ENCODE data around the gene ASCC3.
"Not testable (repeated sequence)": the region's sequence is repeated elsewhere in the genome, so short reads cannot be mapped to it uniquely, and the experiment has no call there.

ASCC3 gene

GRCh38 chr6:100801036-100801435, 80.1 kb downstream of the ASCC3 start:
- DNase-seq: no peak

- DNase-seq: no peak
Observed at GRCh38 chr6:100796049-100796823, 84.9 kb downstream of the ASCC3 start.

- DNase-seq: no peak
Observed at GRCh38 chr6:100790084-100790483, 91.0 kb downstream of the ASCC3 start.

- DNase-seq: no peak
Observed at GRCh38 chr6:100785982-100786381, 95.1 kb downstream of the ASCC3 start.

- DNase-seq: no peak
Observed at GRCh38 chr6:100780648-100781047, 100.5 kb downstream of the ASCC3 start.

GRCh38 chr6:100775667-100776066, 105.5 kb downstream of the ASCC3 start:
- no peak for DNase-seq

- DNase-seq: no peak
Observed at GRCh38 chr6:100774681-100775080, 106.4 kb downstream of the ASCC3 start.

GRCh38 chr6:100768816-100769351, 112.2 kb downstream of the ASCC3 start:
- no peak for DNase-seq

- DNase-seq: no peak
Observed at GRCh38 chr6:100763617-100764241, 117.4 kb downstream of the ASCC3 start.

- DNase-seq: no peak
Observed at GRCh38 chr6:100761841-100762240, 119.3 kb downstream of the ASCC3 start.

GRCh38 chr6:100758386-100758785, 122.7 kb downstream of the ASCC3 start:
- not testable (repeated sequence) for DNase-seq

GRCh38 chr6:100753421-100753820, 127.7 kb downstream of the ASCC3 start:
- DNase-seq: no peak

- no peak for DNase-seq
Observed at GRCh38 chr6:100751590-100751989, 129.5 kb downstream of the ASCC3 start.

GRCh38 chr6:100745419-100746041, 135.6 kb downstream of the ASCC3 start:
- no peak for DNase-seq

- no peak for DNase-seq
Observed at GRCh38 chr6:100740439-100740838, 140.7 kb downstream of the ASCC3 start.

GRCh38 chr6:100737720-100738119, 143.4 kb downstream of the ASCC3 start:
- DNase-seq: not testable (repeated sequence)

GRCh38 chr6:100731411-100731810, 149.7 kb downstream of the ASCC3 start:
- no peak for DNase-seq

GRCh38 chr6:100730001-100730980, 150.8 kb downstream of the ASCC3 start:
- DNase-seq: no peak

GRCh38 chr6:100726666-100727065, 154.5 kb downstream of the ASCC3 start:
- DNase-seq: no peak

GRCh38 chr6:100724696-100725095, 156.4 kb downstream of the ASCC3 start:
- DNase-seq: no peak

- no peak for DNase-seq
Observed at GRCh38 chr6:100724222-100724621, 156.9 kb downstream of the ASCC3 start.

GRCh38 chr6:100721256-100721655, 159.9 kb downstream of the ASCC3 start:
- no peak for DNase-seq

All from NCI-H1930 (cell line).